Activated gamma-delta T cell treated with anti-CD3 and anti-CD28 coated beads, Interleukin-2, amount 50 U/mL, for 16 hours (primary cell): ENCODE measurements around the gene F3.
"Not testable (repeated sequence)": the region's sequence is repeated elsewhere in the genome, so short reads cannot be mapped to it uniquely, and the experiment has no call there.

ENCODE experiments used
- DNase-seq: peaks from one replicate; pipeline ENCODE4 v3.0.0-alpha.2; 2020; ENCODE audit warnings: low read depth

Gene F3

GRCh38 chr1:94541246-94542087 is at the start of gene F3:
F3 (minus strand) TSS chr1:94541759; CDS start chr1:94541636, 123 bp downstream.
- peak; percentile 51 for DNase-seq

GRCh38 chr1:94590203-94591137 is 48.9 kb upstream of the F3 start:
- no peak for DNase-seq

- no peak for DNase-seq
These were observed 48.2 kb upstream of the F3 start for GRCh38 chr1:94589728-94590127.

GRCh38 chr1:94582565-94582964 is 41.0 kb upstream of the F3 start:
- no peak for DNase-seq

DNA sequence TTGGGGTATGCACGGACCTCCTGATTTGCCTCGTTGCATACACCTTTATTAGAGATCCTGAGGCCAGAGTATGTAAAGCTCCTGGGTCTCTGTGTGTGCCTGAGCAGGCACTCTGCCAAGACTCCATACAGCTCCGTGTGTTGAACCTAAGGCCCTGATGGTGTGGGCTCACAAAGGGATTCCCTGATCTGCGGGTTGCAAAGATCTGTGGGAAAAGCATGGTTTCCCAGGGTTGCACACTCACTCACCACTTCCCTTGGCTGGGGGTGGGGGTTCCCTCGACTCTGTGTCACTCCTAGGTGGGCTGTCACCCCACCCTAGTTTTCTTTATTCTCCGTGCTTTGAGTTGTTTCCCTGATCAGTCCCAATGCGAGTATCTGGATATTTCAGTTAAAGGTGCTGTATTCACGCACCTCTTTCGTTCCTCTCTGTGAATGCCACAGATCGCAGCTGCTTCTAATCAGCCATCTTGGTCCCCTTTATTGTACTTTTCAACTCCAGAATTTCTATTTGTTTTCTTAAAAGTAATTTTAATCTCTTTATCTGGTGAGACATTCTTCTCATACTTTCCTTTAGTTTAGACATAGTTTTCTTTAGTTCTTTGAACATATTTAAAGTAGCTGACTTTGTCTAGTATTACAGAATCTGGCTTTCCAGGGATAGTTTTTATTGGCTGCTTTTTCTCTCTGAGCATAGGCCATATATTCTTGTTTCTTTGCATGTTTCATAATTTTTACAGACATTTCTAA is 39.0 kb upstream of the F3 start:
- DNase-seq = no peak

DNA sequence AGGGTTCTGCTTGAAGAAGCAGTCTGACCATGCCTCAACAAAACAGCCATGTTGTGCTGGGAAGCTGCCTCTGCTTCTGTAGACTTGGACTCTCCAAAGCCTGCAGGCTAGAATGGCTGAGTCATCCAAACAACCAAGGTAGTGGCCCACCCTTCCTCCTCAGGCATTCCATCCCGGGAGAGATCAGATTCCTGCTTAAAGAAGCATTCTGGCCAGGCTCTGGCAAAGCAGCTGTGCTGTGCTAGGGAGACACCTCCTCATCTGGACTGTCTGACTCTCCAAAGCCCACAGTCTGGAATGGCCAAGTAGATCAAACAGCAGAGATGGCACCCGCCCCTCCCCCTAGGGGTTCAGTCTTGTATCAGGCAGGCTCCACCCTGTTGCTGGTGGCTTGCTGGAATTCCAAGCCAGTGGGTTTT is 38.3 kb upstream of the F3 start:
- no peak for DNase-seq

DNA sequence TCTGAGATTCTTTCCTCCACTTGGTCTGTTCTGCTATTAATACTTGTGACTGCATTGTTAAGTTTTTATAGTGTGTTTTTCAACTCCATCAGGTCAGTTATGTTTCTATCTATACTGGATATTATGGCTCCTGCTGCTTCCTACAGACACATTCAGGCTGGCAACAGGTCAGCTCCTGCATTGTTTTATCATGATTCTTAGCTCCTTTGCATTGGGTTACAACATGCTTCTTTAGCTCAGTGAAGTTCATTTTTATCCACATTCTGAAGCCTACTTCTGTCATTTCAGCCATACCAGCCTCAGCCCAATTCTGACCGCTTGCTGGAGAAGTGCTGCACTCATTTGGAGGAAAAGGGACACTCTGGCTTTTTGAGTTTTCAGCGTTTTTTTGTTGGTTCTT is 37.3 kb upstream of the F3 start:
- no peak for DNase-seq

DNA sequence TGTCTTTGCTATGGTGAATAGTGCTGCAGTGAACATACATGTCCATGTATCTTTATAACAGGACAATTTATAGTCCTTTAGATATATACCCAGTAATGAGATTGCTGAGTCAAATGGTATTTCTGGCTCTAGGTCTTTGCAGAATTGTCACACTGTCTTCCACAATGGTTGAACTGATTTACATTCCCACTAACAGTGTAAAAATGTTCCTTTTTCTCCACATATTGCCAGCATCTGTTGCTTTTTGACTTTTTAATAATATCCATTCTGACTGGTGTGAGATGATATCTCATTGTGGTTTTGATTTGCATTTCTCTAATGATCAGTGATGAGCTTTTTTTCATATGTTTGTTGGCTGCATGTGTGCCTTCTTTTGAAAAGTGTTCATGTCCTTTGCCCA is 32.4 kb upstream of the F3 start:
- not testable (repeated sequence) for DNase-seq

DNA sequence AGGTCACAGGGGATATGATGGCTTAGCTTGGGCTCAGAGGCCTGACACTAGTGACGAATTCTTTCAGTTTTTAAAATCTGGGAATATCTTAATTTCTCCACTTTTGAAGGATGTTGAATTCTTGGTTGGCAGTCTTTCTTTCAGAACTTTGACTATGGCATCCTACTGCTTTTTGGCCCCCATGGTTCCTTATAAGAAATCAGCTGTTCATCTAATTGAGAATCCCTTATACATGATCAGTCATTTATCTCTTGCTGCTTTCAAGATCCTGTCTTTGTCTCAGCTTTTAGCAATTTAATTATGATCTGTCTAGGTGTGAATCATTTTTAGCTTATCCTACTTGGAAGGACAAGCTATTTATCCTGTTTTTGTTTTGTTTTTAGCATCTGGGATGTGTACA is 31.2 kb upstream of the F3 start:
- DNase-seq = no peak

- DNase-seq = not testable (repeated sequence)
These were observed 29.4 kb upstream of the F3 start for GRCh38 chr1:94570965-94571364.

DNA sequence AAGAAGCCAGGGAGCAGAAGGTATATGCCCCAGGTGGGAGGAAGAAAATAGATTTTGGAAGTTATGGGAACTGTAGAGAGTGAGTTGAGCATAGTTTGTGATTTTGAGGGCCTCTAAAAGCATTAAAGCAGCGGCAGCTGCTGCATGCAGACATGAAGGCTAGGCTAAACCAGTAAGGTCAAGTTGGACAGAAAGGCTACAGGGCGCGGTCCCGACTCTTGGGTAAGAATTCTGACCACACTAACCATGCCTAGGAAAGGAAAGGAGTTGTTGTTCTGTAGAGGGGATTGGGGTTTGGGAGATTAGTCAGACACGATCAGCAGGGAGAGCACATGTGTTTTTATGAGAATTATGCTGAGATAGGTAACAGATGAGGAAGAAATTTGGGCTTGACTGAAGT is 27.2 kb upstream of the F3 start:
- DNase-seq = not testable (repeated sequence)

GRCh38 chr1:94567975-94568607 is 26.5 kb upstream of the F3 start:
- DNase-seq = not testable (repeated sequence)

DNA sequence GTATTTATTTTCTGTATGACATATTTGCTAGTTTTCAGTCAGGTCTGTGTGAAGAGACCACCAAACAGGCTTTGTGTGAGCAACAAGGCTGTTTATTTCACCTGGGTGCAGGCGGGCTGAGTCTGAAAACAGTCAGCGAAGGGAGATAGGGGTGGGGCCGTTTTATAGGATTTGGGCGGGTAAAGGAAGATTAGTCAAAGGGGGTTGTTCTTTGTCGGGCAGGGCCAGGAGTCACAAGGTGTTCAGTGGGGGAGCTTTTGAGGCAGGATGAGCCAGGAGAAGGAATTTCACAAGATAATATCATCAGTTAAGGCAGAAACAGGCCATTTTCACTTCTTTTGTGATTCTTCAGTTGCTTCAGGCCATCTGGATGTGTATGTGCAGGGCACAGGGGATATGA is 24.9 kb upstream of the F3 start:
- not testable (repeated sequence) for DNase-seq

- DNase-seq = no peak
These were observed 24.3 kb upstream of the F3 start for GRCh38 chr1:94565901-94566300.

DNA sequence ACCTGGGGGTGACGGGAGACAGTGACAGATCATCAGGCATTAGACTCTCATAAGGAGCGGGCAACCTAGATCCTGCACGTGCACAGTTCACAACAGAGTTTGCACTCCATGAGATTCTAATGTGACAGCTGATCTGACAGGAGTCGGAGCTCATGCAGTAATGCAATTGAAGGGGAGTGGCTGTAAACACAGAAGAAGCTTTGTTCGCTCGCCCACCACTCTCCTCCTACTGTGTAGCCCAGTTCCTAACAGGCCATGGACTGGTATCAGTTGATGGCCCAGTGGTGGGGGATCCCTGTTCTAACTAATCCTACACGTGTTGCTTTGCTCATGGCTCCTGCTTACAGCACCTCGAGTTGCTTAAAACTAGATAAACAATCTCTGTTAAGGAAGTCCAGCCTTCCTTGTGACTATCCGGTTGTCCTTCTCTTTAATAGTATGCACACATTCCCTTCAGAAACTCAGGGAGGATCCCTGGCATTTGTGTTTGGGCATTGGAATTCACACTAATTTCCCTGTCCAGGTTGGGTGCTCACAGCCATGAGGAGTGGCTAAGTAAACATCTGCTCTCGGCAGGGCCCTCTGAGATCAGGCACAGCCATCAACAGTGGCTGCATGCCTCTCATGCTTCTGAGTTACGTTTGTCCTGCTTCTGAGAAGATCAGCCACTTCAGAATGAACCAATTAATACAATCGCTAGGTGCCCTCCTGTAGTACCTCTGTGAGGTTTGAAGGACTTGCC is 21.1 kb upstream of the F3 start:
- no peak for DNase-seq

DNA sequence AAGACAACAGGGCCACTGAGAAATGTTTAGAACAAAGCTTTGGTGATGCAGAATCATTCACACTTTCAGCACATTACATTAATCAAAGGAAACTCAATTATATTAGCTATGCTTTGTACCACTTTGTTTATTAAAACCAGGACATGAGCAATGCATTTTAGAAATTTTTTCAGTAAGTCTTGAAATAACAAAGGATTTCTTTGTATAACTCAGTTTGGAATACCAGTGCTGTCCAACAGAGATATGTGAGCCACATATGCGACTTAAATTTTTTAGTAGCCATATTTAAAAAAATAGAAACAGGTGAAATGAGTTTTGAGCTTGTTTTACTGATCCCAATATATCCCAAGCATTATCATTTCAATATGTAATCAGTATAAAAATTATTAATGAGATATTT is 18.8 kb upstream of the F3 start:
- DNase-seq = no peak

DNA sequence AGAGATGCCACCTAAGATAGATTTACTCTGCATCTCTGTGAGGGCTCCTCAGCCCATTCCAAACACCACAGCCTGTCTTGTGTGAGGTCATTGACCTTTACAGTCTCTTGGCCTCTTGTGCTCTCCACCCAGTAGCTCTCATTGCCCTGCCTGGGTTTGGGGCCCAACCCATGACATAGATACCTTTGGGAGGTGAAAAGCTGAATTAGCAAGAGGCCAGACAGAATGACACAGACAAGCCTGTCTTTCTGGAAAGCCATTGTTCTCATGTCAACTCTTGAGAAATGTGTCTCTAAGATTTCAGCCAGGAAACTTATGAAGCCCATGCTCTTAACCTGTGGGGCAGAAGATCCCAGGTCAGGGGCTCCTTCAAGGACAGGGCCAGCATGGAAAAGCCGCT is 18.4 kb upstream of the F3 start:
- DNase-seq = no peak

- DNase-seq = no peak
These were observed 13.5 kb upstream of the F3 start for GRCh38 chr1:94555091-94555490.

DNA sequence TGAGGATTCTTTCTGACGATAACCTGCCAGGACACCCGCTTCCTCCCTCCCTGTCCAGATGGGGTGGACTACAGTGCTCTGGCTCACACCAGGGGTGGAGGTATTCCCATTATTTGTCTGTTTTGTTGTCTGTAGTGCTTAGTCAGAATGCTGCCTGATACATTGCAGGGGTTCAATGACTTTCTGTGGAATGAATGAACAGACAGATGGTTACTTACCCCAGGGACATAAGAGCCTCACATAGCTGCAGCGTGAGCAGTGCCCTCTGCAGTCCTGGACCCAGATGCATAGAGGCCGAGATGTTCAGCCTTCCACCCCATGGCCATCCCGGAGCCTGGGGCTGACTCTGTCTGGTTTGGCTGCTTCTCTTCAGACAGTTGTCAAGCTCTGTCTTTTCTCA is 13.0 kb upstream of the F3 start:
- no peak for DNase-seq

DNA sequence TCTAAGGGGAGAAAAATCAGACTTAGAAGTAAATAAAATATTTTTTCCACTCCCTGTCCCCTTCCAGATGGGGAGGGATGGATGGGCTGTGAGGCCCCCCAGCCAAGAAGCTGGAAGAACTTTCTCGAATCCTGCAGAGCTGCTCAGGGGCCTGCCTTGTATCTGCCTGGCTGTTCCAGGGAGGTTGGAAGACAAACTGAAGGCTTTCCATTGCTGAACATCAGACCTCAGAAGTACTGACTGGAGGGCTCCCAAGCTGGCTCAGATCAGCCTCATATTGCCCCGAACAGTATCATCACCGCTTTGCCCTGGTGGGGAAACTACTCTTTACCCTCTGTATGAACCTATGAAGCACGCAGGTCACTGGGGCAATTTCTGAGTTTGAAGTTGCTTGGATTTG is 12.4 kb upstream of the F3 start:
- no peak for DNase-seq

- no peak for DNase-seq
These were observed 11.8 kb upstream of the F3 start for GRCh38 chr1:94553323-94553730.
